ENCODE results near the gene DAG1.
"Not testable (repeated sequence)": the region's sequence is repeated elsewhere in the genome, so short reads cannot be mapped to it uniquely, and the experiment has no call there.

Gene DAG1

DNA sequence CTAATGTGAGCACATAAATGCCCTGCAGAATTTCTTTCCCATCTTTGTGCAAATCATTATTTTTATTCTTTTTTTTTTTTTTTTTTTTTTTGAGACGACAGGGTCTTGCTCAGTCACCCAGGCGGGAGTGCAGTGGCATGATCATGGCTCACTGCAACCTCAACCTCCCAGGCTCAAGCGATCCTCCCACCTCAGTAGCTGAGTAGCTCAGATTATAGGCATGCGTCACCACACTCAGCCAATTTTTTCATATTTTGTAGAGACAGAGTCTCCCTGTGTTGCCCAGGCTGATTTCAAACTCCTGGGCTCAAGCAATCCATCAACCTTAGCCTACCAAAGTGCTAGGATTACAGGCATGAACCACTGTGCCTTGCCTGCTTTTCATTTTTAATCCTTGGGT, 22.9 kb downstream of the DAG1 start:
- Histone ChIP-seq H3K9me3 (no peaks in the 10 kb centered on the region), H3K4me3 (ENCODE audit: low read depth in 1 of 2, low read length in 1 of 2) (no peak overlapping the region), H3K27ac (no peak overlapping the region), H3K4me1 (ENCODE audit: control insufficient read depth in 1 of 2, insufficient read depth in 1 of 2, low read depth in 1 of 2, low read length in 1 of 2) (no peaks in the 10 kb centered on the region), H3K36me3 (no peaks in the 10 kb centered on the region), H3K27me3 (no peaks in the 10 kb centered on the region)
- TF ChIP-seq, protein P1, sequence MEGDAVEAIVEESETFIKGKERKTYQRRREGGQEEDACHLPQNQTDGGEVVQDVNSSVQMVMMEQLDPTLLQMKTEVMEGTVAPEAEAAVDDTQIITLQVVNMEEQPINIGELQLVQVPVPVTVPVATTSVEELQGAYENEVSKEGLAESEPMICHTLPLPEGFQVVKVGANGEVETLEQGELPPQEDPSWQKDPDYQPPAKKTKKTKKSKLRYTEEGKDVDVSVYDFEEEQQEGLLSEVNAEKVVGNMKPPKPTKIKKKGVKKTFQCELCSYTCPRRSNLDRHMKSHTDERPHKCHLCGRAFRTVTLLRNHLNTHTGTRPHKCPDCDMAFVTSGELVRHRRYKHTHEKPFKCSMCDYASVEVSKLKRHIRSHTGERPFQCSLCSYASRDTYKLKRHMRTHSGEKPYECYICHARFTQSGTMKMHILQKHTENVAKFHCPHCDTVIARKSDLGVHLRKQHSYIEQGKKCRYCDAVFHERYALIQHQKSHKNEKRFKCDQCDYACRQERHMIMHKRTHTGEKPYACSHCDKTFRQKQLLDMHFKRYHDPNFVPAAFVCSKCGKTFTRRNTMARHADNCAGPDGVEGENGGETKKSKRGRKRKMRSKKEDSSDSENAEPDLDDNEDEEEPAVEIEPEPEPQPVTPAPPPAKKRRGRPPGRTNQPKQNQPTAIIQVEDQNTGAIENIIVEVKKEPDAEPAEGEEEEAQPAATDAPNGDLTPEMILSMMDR (IDR thresholded peaks at IDR 0.05), result no peak

DNA sequence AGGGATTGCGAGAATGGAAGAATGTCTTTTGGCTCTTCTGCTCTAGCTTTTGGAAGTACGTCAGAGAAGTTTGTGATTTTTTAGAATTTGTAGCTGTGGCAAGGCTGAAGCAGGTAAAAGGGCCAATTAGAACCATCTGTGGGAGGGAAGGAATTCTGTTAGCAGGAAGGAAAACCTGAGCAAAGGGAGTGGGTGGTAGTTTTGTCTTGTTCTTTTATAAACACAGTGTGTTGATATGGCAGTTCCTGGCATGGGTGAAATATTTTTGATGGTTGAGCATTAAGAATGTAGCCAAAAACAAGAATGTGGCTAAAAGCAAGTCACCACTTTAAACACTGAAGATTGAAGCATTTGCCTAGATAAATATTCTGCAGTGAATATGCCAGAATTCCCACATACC, 23.8 kb downstream of the DAG1 start:
- no peaks in the 10 kb centered on the region for H3K9me3 ChIP-seq
- H3K4me3 ChIP-seq (ENCODE audit: low read depth in 1 of 2, low read length in 1 of 2), result no peak overlapping the region
- H3K27ac ChIP-seq, result no peak overlapping the region
- H3K36me3 ChIP-seq, result no peaks in the 10 kb centered on the region
- no peaks in the 10 kb centered on the region for H3K4me1 ChIP-seq (ENCODE audit: control insufficient read depth in 1 of 2, insufficient read depth in 1 of 2, low read depth in 1 of 2, low read length in 1 of 2)
- no peaks in the 10 kb centered on the region for H3K27me3 ChIP-seq
- TF ChIP-seq, protein P1 (IDR thresholded peaks at IDR 0.05), result no peak

DNA sequence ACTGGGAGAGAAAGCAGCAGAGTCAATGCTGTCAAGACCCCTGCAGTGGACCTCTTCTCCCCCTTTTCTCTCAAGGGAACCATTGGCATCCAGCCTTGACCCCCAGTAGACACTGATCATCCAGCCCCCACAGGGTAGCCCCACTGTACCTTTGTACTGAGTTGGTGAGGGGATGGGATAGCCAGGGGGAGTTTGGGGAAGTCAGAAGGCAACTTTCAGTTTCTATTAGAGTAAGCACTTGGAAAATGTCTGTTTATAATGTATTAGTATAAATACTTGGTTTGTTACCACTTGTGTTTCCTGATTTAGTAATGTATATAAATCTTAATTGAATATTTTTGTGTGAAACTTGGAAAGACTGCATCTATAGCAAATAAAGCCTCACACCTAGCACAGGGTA, 25.0 kb downstream of the DAG1 start:
- H3K27ac ChIP-seq, result no peak overlapping the region
- TF ChIP-seq, protein P1 (IDR thresholded peaks at IDR 0.05), result no peak

GRCh38 chr3:49496845-49497244, 26.8 kb downstream of the DAG1 start:
- H3K27ac ChIP-seq; H3K27me3 ChIP-seq; H3K4me1 ChIP-seq (ENCODE audit: control insufficient read depth in 1 of 2, insufficient read depth in 1 of 2, low read depth in 1 of 2, low read length in 1 of 2); H3K36me3 ChIP-seq; H3K4me3 ChIP-seq (ENCODE audit: low read depth in 1 of 2, low read length in 1 of 2); H3K9me3 ChIP-seq: not testable (repeated sequence)

More for the DNA sequence above, 25.0 kb downstream of the DAG1 start:
- no peaks in the 10 kb centered on the region for H3K27me3 ChIP-seq
- no peaks in the 10 kb centered on the region for H3K4me1 ChIP-seq (ENCODE audit: control insufficient read depth in 1 of 2, insufficient read depth in 1 of 2, low read depth in 1 of 2, low read length in 1 of 2)
- no peaks in the 10 kb centered on the region for H3K36me3 ChIP-seq
- no peaks in the 10 kb centered on the region for H3K9me3 ChIP-seq
- H3K4me3 ChIP-seq (ENCODE audit: low read depth in 1 of 2, low read length in 1 of 2), result no peak overlapping the region

DNA sequence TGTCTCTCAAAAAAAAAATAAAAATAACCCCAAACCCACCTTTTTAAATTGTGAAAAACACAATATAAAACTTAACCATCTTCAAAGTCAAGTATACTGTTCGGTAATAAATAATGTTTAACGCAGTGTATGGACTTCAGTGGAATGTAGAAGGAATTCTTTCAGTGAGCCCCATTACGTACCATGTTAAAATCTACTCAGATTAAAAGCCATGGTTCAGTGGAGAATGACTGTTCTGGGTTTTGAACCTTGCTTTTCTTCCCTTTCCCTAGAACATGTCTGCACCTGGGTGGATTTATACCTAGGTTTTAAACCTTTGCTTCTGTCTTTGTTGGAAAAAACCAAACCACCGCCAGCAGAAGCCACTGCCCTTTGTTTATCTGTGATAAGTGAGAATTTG, 27.5 kb downstream of the DAG1 start:
- H3K4me1 ChIP-seq (ENCODE audit: control insufficient read depth in 1 of 2, insufficient read depth in 1 of 2, low read depth in 1 of 2, low read length in 1 of 2), result no peaks in the 10 kb centered on the region
- H3K4me3 ChIP-seq (ENCODE audit: low read depth in 1 of 2, low read length in 1 of 2), result no peak overlapping the region
- H3K27me3 ChIP-seq, result no peaks in the 10 kb centered on the region
- no peaks in the 10 kb centered on the region for H3K9me3 ChIP-seq
- TF ChIP-seq, protein P1 (IDR thresholded peaks at IDR 0.05), result no peak
- H3K27ac ChIP-seq, result no peak overlapping the region
- no peaks in the 10 kb centered on the region for H3K36me3 ChIP-seq

DNA sequence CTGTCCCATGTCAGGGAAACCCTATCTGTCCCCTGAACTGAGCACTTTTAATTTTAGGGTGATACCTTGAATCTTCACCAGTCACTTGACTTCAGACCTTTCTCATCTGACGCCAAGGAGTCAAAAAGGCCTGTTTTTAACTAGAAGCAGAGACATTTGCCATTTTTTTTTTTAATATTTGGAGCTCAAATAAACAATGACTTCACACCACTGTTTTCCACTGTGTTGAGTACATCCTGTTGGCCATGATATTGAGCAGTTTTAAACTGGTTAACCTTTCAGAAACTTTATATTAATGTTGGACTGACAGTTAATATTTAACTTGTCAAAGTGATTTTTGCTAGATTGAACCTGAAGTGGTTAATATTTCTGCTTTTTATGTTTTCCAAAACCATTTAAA, 28.2 kb downstream of the DAG1 start:
- TF ChIP-seq, protein P1 (IDR thresholded peaks at IDR 0.05), result no peak
- no peaks in the 10 kb centered on the region for H3K36me3 ChIP-seq
- no peak overlapping the region for H3K27ac ChIP-seq
- no peak overlapping the region for H3K4me3 ChIP-seq (ENCODE audit: low read depth in 1 of 2, low read length in 1 of 2)
- no peaks in the 10 kb centered on the region for H3K27me3 ChIP-seq
- no peaks in the 10 kb centered on the region for H3K4me1 ChIP-seq (ENCODE audit: control insufficient read depth in 1 of 2, insufficient read depth in 1 of 2, low read depth in 1 of 2, low read length in 1 of 2)
- H3K9me3 ChIP-seq, result no peaks in the 10 kb centered on the region

All from neutrophil (primary cell).